ENCODE data around the gene MCRIP1.

The MCRIP1 gene

GRCh38 chr17:81825841-81826466, 7.1 kb downstream of the MCRIP1 start:
- no peak for DNase-seq (ENCODE audit: low read depth)
- H3K4me3 ChIP-seq (ENCODE audit: low read depth, low read length): no peak overlapping the region
- TF ChIP-seq CTCF (IDR thresholded peaks at IDR 0.05; ENCODE audit: low read depth, low read length, missing control alignments): no peak
- in situ Hi-C loops (cut with HindIII; ENCODE audit: low sequenced_read_pairs): no loop called here

- no peak overlapping the region for H3K4me3 ChIP-seq (ENCODE audit: low read depth, low read length)
- TF ChIP-seq CTCF (IDR thresholded peaks at IDR 0.05; ENCODE audit: low read depth, low read length, missing control alignments): no peak
- DNase-seq (ENCODE audit: low read depth): no peak
- in situ Hi-C loops (cut with HindIII; ENCODE audit: low sequenced_read_pairs): no loop called here
Measured at GRCh38 chr17:81824595-81824994, 8.5 kb downstream of the MCRIP1 start.

GRCh38 chr17:81823820-81824550, 9.1 kb downstream of the MCRIP1 start:
- in situ Hi-C loops (cut with HindIII; ENCODE audit: low sequenced_read_pairs): no loop called here
- H3K4me3 ChIP-seq (ENCODE audit: low read depth, low read length): no peak overlapping the region
- no peak for DNase-seq (ENCODE audit: low read depth)
- TF ChIP-seq CTCF (IDR thresholded peaks at IDR 0.05; ENCODE audit: low read depth, low read length, missing control alignments): no peak

GRCh38 chr17:81822996-81823819, 9.9 kb downstream of the MCRIP1 start:
- no peak for DNase-seq (ENCODE audit: low read depth)
- no peak overlapping the region for H3K4me3 ChIP-seq (ENCODE audit: low read depth, low read length)
- TF ChIP-seq CTCF (IDR thresholded peaks at IDR 0.05; ENCODE audit: low read depth, low read length, missing control alignments): no peak
- in situ Hi-C loops (cut with HindIII; ENCODE audit: low sequenced_read_pairs): no loop called here

- in situ Hi-C loops (cut with HindIII; ENCODE audit: low sequenced_read_pairs): no loop called here
- no peak for TF ChIP-seq CTCF (IDR thresholded peaks at IDR 0.05; ENCODE audit: low read depth, low read length, missing control alignments)
- no peak overlapping the region for H3K4me3 ChIP-seq (ENCODE audit: low read depth, low read length)
- no peak for DNase-seq (ENCODE audit: low read depth)
Measured at GRCh38 chr17:81822312-81822637, 10.8 kb downstream of the MCRIP1 start.

- in situ Hi-C loops (cut with HindIII; ENCODE audit: low sequenced_read_pairs): no loop called here
- TF ChIP-seq CTCF (IDR thresholded peaks at IDR 0.05; ENCODE audit: low read depth, low read length, missing control alignments): peak; percentile 36
- H3K4me3 ChIP-seq (ENCODE audit: low read depth, low read length): no peak overlapping the region
- no peak for DNase-seq (ENCODE audit: low read depth)
Measured at GRCh38 chr17:81821603-81822311, 11.3 kb downstream of the MCRIP1 start.
